HepG2 (cell line): Measurements from ENCODE around the gene PTH1R. TPM values are rescaled to one million over a fixed set of nuclear protein-coding genes. Genes with fewer than 3 reads are reported as not detected.

Source experiments
- ADNP ChIP-seq: sonication (generic); formaldehyde crosslinking; IDR thresholded peaks from 2 replicates; pipeline ENCODE4 v1.4.0; 2020; ENCODE audit warnings: missing genetic modification reagents
- HNF4G ChIP-seq, 2 experiments: sonication (generic) in 1 of 2; formaldehyde crosslinking in 1 of 2; IDR thresholded peaks; 2 replicates each; pipeline versions ENCODE4 v1.4.0 to v1.6.1; 2011 to 2020; ENCODE audit warnings: borderline replicate concordance in 2 of 2, low read depth in 2 of 2, mild to moderate bottlenecking in 2 of 2, low read length in 1 of 2, missing genetic modification reagents in 1 of 2, moderate library complexity in 1 of 2
- MNT ChIP-seq: fragments of 450-650 bp; IDR thresholded peaks from 2 replicates; pipeline ENCODE4 v1.6.1; 2016
- NFE2 ChIP-seq: sonication (generic); formaldehyde crosslinking; IDR thresholded peaks from 2 replicates; pipeline ENCODE4 v1.4.0; 2020; ENCODE audit warnings: missing genetic modification reagents
- NFYB ChIP-seq: sonication (generic); formaldehyde crosslinking; IDR thresholded peaks from 2 replicates; pipeline ENCODE4 v1.4.0; 2020; ENCODE audit warnings: missing genetic modification reagents
- SMAD3 ChIP-seq: sonication (generic); formaldehyde crosslinking; IDR thresholded peaks from 2 replicates; pipeline ENCODE4 v1.4.0; 2020; ENCODE audit warnings: missing genetic modification reagents
- ZBTB20 ChIP-seq: sonication (generic); formaldehyde crosslinking; IDR thresholded peaks from 2 replicates; pipeline ENCODE4 v1.8.1; 2023; ENCODE audit warnings: missing genetic modification reagents, low read depth, mild to moderate bottlenecking, borderline replicate concordance
- ZBTB7B ChIP-seq: sonication (generic); formaldehyde crosslinking; IDR thresholded peaks from 2 replicates; pipeline ENCODE4 v1.4.0; 2020; ENCODE audit warnings: missing genetic modification reagents
- ZGPAT ChIP-seq: IDR thresholded peaks from 2 replicates; pipeline ENCODE4 v1.6.1; 2016; ENCODE audit warnings: mild to moderate bottlenecking
- ZNF24 ChIP-seq: fragments of 450-650 bp; IDR thresholded peaks from 2 replicates; pipeline ENCODE4 v1.6.1; 2017; ENCODE audit warnings: antibody characterized with exemption, mild to moderate bottlenecking
- ZNF333 ChIP-seq: sonication (generic); formaldehyde crosslinking; IDR thresholded peaks from 2 replicates; pipeline ENCODE4 v1.4.0; 2020; ENCODE audit warnings: mild to moderate bottlenecking, missing genetic modification reagents, borderline replicate concordance
- ZNF609 ChIP-seq: sonication (generic); formaldehyde crosslinking; IDR thresholded peaks from 2 replicates; pipeline ENCODE4 v1.4.0; 2020; ENCODE audit warnings: mild to moderate bottlenecking, missing genetic modification reagents, borderline replicate concordance
- polyA plus RNA-seq, 8 experiments: library from polyadenylated mRNA; depleted of rRNA in 3 of 8; stranded (reverse) in 7 of 8; unstranded in 1 of 8; fragments of >200 nt; fragmentation: Illumina TruSeq in 4 of 8; extraction: Trizol in 4 of 8; gene quantifications; 2 replicates each; pipeline versions ENCODE4 v1.2.1 to v1.2.3, GENCODE V29; 2011 to 2016; ENCODE audit warnings: low read depth in 4 of 8, missing spikeins in 1 of 8, mixed read lengths in 1 of 8; ENCODE audit not compliant: insufficient read depth in 1 of 8
- total RNA-seq, 5 experiments: library from RNA; depleted of rRNA; stranded (reverse); fragments of >200 nt; fragmentation: Illumina TruSeq; extraction: Trizol; gene quantifications; 2 replicates each; pipeline ENCODE4 v1.2.3, GENCODE V29; 2016; ENCODE audit warnings: low read depth in 1 of 5
- TF ChIP-seq, protein P1 (sequence below): sonication (generic); formaldehyde crosslinking; IDR thresholded peaks from 2 replicates; pipeline ENCODE4 v1.5.1; 2020; ENCODE audit warnings: missing genetic modification reagents, mild to moderate bottlenecking, borderline replicate concordance
- TF ChIP-seq, protein P2 (sequence below): sonication (generic); formaldehyde crosslinking; IDR thresholded peaks from 2 replicates; pipeline ENCODE4 v1.9.0; 2021; ENCODE audit warnings: missing genetic modification reagents, borderline replicate concordance
- TF ChIP-seq, protein P3 (sequence below): sonication (generic); formaldehyde crosslinking; IDR thresholded peaks from 2 replicates; pipeline ENCODE4 v1.5.0; 2020; ENCODE audit warnings: mild to moderate bottlenecking, low read depth, missing genetic modification reagents, borderline replicate concordance

Gene PTH1R
- total and polyA plus RNA-seq, 2 of the 13 experiments (the other 11 are each of a cell fraction or from before 2014, with no cell fraction given): not detected

GRCh38 chr3:46943237-46944187, 66.0 kb downstream of the PTH1R start (continued):
- TF ChIP-seq MNT: no peak
- TF ChIP-seq, protein P1, sequence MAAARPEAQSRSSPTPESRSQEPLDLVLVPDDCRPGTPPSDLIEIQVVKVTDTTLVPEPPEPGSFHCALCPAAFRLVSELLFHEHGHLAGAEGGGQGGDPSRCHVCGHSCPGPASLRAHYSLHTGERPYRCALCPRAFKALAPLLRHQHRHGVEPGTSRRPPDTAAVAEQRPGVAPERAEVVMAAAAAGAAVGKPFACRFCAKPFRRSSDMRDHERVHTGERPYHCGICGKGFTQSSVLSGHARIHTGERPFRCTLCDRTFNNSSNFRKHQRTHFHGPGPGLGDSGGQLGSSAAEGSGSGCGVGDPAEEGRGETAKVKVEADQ (CRISPR knock-in tag): no peak
- no peak for TF ChIP-seq ZNF609 (CRISPR knock-in tag)
- no peak for TF ChIP-seq ZNF333
- TF ChIP-seq ZBTB20 (CRISPR knock-in tag): no peak
- no peak for TF ChIP-seq NFE2
- 0 out of 2 replicates have a peak, but pooled peaks have one; percentile 24 for TF ChIP-seq HNF4G (IDR thresholded peaks at IDR 0.05; ENCODE audit: borderline replicate concordance, low read depth, low read length)
- TF ChIP-seq HNF4G (CRISPR knock-in tag; IDR thresholded peaks at IDR 0.05; ENCODE audit: borderline replicate concordance, low read depth): no peak
- TF ChIP-seq ZNF24: 0 out of 2 replicates have a peak, but pooled peaks have one; percentile 11
- TF ChIP-seq, protein P2, sequence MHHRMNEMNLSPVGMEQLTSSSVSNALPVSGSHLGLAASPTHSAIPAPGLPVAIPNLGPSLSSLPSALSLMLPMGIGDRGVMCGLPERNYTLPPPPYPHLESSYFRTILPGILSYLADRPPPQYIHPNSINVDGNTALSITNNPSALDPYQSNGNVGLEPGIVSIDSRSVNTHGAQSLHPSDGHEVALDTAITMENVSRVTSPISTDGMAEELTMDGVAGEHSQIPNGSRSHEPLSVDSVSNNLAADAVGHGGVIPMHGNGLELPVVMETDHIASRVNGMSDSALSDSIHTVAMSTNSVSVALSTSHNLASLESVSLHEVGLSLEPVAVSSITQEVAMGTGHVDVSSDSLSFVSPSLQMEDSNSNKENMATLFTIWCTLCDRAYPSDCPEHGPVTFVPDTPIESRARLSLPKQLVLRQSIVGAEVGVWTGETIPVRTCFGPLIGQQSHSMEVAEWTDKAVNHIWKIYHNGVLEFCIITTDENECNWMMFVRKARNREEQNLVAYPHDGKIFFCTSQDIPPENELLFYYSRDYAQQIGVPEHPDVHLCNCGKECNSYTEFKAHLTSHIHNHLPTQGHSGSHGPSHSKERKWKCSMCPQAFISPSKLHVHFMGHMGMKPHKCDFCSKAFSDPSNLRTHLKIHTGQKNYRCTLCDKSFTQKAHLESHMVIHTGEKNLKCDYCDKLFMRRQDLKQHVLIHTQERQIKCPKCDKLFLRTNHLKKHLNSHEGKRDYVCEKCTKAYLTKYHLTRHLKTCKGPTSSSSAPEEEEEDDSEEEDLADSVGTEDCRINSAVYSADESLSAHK (CRISPR knock-in tag): no peak
- TF ChIP-seq SMAD3 (CRISPR knock-in tag): 0 out of 2 replicates have a peak, but pooled peaks have one; percentile 46
- TF ChIP-seq ADNP (CRISPR knock-in tag): no peak
- TF ChIP-seq ZBTB7B (CRISPR knock-in tag): peak; percentile 95
- TF ChIP-seq ZGPAT: 0 out of 2 replicates have a peak, but pooled peaks have one; percentile 35
- TF ChIP-seq, protein P3, sequence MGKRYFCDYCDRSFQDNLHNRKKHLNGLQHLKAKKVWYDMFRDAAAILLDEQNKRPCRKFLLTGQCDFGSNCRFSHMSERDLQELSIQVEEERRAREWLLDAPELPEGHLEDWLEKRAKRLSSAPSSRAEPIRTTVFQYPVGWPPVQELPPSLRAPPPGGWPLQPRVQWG (CRISPR knock-in tag): no peak
- no peak for TF ChIP-seq NFYB (CRISPR knock-in tag)
